ENCODE measurements around the gene ZNF77. TPM values are rescaled to one million over a fixed set of nuclear protein-coding genes. Genes with fewer than 3 reads are reported as not detected.

The ZNF77 gene
- total and polyA plus RNA-seq, 10 of the 15 experiments (the other 5 are each of a cell fraction or from before 2014, with no cell fraction given) = 1.9 to 4.7 (median 3.0) TPM

- Histone ChIP-seq H3K27me3 (replicated peaks in 1 of 2; ENCODE audit: control insufficient read depth in 2 of 2, insufficient read depth in 2 of 2, low read length in 1 of 2) (no peaks in the 10 kb centered on the region; a peak in 2 of 4 replicates), H3K9ac (ENCODE audit: control insufficient read depth, insufficient read depth, low read length) (no peak overlapping the region), H4K20me1 (ENCODE audit: control insufficient read depth, insufficient read depth) (no peaks in the 10 kb centered on the region), H3K36me3 (ENCODE audit: control insufficient read depth in 2 of 2, insufficient read depth in 2 of 2, low read length in 1 of 2) (no peaks in the 10 kb centered on the region), H3K79me2 (ENCODE audit: control insufficient read depth, insufficient read depth, low read length) (no peaks in the 10 kb centered on the region), H3K9me3 (replicated peaks; ENCODE audit: control insufficient read depth, insufficient read depth, low read length) (no peaks in the 10 kb centered on the region), H3K4me2 (ENCODE audit: control insufficient read depth, insufficient read depth) (no peak overlapping the region), H3K4me3 (no peak overlapping the region), H2AFZ (ENCODE audit: control insufficient read depth, low read depth, low read length) (no peak overlapping the region), H3K27ac (ENCODE audit: control insufficient read depth, insufficient read depth) (no peak overlapping the region), H3K4me1 (ENCODE audit: control insufficient read depth, insufficient read depth, low read length) (peaks cover 1% of the 10 kb centered on the region; the same call in 1 of the 2 replicates)
- ChIA-PET CTCF (no interaction called here), SMC1A (ENCODE audit: uncharacterized antibody, unreplicated experiment) (no interaction called here), RAD21 (ENCODE audit: unreplicated experiment) (no interaction called here), POLR2A (no interaction called here)
- TF ChIP-seq BCL3 (IDR thresholded peaks at IDR 0.05; ENCODE audit: borderline replicate concordance, insufficient read depth, low read depth, low read length, poor library complexity, severe bottlenecking) (no peak), RUNX3 (IDR thresholded peaks at IDR 0.05; ENCODE audit: low read length) (no peak), MAX (IDR thresholded peaks at IDR 0.05; ENCODE audit: low read depth, low read length) (no peak), HDGF (IDR thresholded peaks at IDR 0.05) (no peak), MXI1 (IDR thresholded peaks at IDR 0.05; ENCODE audit: low read depth, low read length) (no peak), SREBF1 (IDR thresholded peaks at IDR 0.05; ENCODE audit: low read length) (no peak), RAD21 (IDR thresholded peaks at IDR 0.05; ENCODE audit: insufficient read depth, low read depth, low read length) (no peak), FOXM1 (IDR thresholded peaks at IDR 0.05; ENCODE audit: low read depth, low read length) (no peak), ATF3 (IDR thresholded peaks at IDR 0.05; ENCODE audit: borderline replicate concordance, extremely low read depth, low read depth, low read length) (no peak), POLR2AphosphoS2 (IDR thresholded peaks at IDR 0.05; ENCODE audit: low read depth, low read length) (no peak), BMI1 (IDR thresholded peaks at IDR 0.05; ENCODE audit: borderline replicate concordance) (no peak), CTCF (IDR thresholded peaks at IDR 0.05 in 2 of 3, conservative IDR thresholded peaks at IDR 0.05 in 1 of 3; ENCODE audit: control insufficient read depth in 2 of 3, extremely low read depth in 1 of 3, insufficient read depth in 1 of 3, low read depth in 3 of 3, low read length in 3 of 3) (no peak)
- DNase-seq (ENCODE audit: low read depth, low spot score) (no peak), FAIRE-seq (no peak), ATAC-seq (no peak)
- intact Hi-C loops (cut with micrococcal nuclease; ENCODE audit: unreplicated experiment) (no loop called here), in situ Hi-C loops (cut with MboI) (no loop called here)
- 89% methylated on average over 3 of the region's 3 CpGs for WGBS (ENCODE audit: insufficient coverage, insufficient replicate concordance, low lambda C conversion rate, missing lambda C conversion rate)
- BruUV-seq (replicated peaks) = no TSS peak
Measured at GRCh38 chr19:2988568-2988967, 43.8 kb upstream of the ZNF77 start.

Measured in GM12878 (cell line).